GM13977 (cell line): ENCODE results near the gene SORCS1.

Source experiments
- DNase-seq: peaks from one replicate; pipeline ENCODE4 v3.0.0; 2012; ENCODE audit warnings: low spot score
- in situ Hi-C: fragments of 300-500 bp; cut with MboI; formaldehyde crosslinking; loops from one replicate; pipeline ENCODE4 v1.12.0; 2022; ENCODE audit warnings: low sequenced_read_pairs, low pct_unique_long_range_greater_than_20kb, mixed read lengths, inconsistent platforms; ENCODE audit not compliant: unreplicated experiment
- TF ChIP-seq, protein P1 (sequence below): IDR thresholded peaks from 2 replicates; pipeline ENCODE4 v1.5.1; 2012; ENCODE audit warnings: mild to moderate bottlenecking, control low read depth; ENCODE audit not compliant: insufficient read depth; ENCODE audit errors: extremely low read depth, missing control alignments

The SORCS1 gene

DNA sequence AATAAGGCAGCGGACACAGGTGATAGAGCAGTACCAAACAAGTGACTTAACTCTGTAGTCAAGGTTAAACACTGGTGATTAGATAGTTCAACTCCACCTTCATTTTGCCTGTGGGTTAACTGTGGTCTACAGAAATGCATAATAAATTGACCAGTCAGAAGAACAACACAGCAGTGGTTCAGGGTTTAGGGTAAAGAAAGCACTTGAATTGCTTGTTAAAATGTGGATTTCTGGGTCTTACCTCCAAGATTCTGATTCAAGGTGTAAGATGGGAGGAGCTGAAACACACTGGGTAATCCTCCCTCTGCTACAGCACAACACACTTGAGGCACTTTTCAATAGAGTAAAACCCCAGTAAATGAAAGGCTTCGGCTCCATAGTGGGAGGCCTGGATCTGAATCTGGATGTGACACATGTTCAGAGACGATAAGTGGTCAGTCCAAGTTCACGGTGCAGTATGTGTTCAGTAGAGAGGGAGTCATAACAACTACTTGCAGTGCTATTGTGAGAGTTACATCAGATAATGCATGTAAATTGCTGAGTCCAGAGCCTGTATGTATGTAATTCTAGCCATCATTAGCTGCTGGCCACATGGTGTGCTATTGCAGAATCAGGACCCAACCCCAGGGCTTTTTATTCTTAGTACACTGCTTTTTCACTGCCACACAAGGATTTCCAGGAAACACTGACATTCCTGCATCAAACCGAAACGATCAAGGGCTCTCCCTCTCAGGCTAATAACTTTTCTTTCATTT, 141.7 kb downstream of the SORCS1 start:
- in situ Hi-C loops: no loop called here
- DNase-seq: no peak

DNA sequence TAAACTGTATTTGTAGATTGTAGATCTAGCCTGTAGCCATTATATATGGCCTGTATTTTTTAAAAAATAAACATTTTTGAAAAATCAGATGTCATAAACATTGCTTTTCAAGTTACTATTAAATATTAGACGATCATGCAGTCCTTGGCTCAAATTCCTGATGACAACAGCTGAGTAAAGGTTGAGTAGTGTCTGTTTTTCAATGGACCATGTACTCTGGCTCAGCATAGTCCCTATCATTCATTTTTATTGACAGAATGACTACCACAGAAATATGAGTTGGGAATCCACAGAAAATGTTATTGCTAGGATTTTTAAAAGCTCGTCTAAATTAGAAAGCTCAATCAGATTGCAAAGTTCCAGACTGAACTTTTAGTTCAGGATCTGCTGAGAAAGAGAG, 145.4 kb downstream of the SORCS1 start:
- in situ Hi-C loops: no loop called here
- TF ChIP-seq, protein P1, sequence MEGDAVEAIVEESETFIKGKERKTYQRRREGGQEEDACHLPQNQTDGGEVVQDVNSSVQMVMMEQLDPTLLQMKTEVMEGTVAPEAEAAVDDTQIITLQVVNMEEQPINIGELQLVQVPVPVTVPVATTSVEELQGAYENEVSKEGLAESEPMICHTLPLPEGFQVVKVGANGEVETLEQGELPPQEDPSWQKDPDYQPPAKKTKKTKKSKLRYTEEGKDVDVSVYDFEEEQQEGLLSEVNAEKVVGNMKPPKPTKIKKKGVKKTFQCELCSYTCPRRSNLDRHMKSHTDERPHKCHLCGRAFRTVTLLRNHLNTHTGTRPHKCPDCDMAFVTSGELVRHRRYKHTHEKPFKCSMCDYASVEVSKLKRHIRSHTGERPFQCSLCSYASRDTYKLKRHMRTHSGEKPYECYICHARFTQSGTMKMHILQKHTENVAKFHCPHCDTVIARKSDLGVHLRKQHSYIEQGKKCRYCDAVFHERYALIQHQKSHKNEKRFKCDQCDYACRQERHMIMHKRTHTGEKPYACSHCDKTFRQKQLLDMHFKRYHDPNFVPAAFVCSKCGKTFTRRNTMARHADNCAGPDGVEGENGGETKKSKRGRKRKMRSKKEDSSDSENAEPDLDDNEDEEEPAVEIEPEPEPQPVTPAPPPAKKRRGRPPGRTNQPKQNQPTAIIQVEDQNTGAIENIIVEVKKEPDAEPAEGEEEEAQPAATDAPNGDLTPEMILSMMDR: no peak
- no peak for DNase-seq

More for the DNA sequence above, 141.7 kb downstream of the SORCS1 start:
- TF ChIP-seq, protein P1: no peak

DNA sequence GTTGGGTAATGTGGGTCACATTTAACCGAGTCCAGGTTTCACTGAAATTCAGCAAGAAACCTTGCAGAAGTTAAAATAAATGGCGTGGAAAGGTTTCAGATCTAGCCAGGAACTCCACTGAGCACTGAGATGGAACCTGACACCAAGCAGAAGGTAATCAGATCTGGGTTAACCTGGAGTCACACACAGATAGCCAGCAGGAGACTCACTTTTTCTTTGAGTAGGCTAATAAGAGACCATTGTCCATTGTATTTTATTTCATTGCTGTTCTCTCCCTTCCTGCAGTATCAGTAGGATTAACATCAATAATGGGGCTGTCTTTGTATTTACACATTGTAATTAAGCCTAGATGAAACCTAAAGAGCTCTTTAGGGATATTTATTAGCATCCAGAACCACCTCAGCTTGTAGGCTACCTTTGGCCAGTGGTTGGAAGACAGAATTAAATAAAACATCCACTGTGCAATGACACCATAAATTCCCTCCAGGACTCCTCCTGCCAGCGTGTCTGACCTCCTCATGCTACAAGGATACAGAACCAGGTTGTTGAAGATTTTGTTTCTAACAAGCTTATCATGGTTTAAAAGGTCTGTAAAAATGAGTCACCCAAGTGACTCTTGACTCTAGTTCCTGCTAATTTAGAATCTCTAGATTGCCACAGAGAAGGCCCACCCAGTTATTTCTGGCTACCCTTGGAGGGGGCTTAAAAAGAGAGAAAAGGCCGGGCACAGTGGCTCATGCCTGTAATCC, 151.1 kb downstream of the SORCS1 start:
- in situ Hi-C loops: no loop called here
- TF ChIP-seq, protein P1: no peak
- no peak for DNase-seq

DNA sequence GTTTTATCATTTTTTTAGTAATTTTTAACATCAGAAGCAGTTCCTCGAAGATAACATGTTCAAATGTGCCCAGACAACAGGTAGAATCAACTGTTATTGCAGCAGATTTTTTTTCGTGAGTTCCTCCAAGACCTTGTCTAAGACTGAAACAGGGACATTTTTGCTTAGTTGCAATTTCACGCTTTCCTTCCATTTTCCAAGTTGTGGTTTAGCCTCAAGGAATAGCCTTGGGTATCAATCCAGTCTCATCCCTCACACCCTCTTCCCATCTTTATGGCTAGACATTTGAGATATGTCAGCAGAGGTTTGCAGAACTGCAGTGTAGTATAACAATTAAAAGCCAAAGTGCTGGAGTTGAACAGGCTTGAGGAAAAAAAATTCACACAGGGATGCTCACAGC, 152.5 kb downstream of the SORCS1 start:
- DNase-seq: no peak
- in situ Hi-C loops: no loop called here
- TF ChIP-seq, protein P1: no peak

DNA sequence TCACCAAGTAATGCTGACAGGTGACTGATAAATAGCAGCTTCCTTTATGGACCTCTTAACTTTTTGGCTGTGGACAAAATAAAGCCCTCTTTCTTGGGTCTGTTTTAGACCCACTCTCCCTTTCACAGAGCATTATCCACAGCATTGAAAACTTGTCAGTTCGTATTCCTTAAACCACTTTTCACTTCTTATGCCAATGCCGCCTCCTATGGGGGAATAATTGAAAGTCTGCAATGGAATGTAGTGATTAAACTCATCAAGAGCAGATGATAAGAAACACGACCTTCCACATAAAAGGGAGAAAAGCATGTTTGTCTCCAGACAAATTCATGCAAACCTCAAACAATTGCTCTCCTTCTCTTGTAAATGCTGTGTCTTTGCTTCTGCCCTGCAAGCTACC, 153.4 kb downstream of the SORCS1 start:
- no peak for DNase-seq
- TF ChIP-seq, protein P1: no peak
- in situ Hi-C loops: no loop called here

DNA sequence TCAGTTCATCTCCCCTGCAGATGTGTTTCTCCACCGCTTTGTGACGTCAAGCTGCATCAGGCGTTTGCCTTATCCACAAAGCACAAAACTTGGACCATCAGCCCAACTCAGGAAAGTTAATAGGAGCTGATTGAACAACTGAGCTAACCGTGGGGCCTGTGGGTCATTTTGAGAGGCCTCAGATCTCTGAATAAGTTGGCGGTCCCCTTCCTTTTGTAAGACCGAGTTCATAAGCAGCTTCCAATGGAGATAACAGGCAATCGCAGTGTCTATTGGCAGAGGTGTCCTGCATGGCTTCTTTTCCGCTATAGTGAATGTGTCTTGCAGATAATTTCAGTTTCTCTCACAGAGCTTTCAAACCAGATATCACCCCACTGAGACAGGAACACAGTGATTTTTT, 154.0 kb downstream of the SORCS1 start:
- TF ChIP-seq, protein P1: no peak
- in situ Hi-C loops: no loop called here
- no peak for DNase-seq
